HepG2 (cell line): ENCODE data around the gene PRDM10. TPM values are rescaled to one million over a fixed set of nuclear protein-coding genes. Genes with fewer than 3 reads are reported as not detected.

Experiments
- ATAC-seq: fragments of 200-7000 bp; cut with Tn5 transposase; 3 replicates; pipeline ENCODE4 v1.9.1; 2020; ENCODE audit warnings: mild to moderate bottlenecking, moderate library complexity
- BruUV-seq: library from RNA; stranded (reverse); fragments of 400-500 nt; replicated peaks from 2 replicates; lab custom pipeline; 2021; lab: Mats Ljungman, UMichigan
- CTCF ChIA-PET: fragments of 300-600 bp; formaldehyde crosslinking; extraction: SDS; loops from one replicate; lab custom pipeline; 2021; ENCODE audit warnings: low total read pairs, inconsistent platforms, low intra/inter-chr PET ratio; lab: Yijun Ruan, JAX
- POLR2A ChIA-PET: fragments of 350-600 bp; sonication (Branson Sonifier 250); formaldehyde crosslinking; loops from one replicate; lab custom pipeline; 2020; ENCODE audit warnings: antibody characterized with exemption, inconsistent platforms; lab: Yijun Ruan, JAX
- DNase-seq: peaks from one replicate; pipeline ENCODE4 v3.0.0-alpha.2; 2015; ENCODE audit warnings: low spot score
- FAIRE-seq: peaks from 3 replicates; lab custom pipeline; 2011; peaks lifted over from hg19 to GRCh38; lab: Jason Lieb, UNC
- H2AFZ ChIP-seq: one replicate; pipeline ENCODE4 v1.6.1; 2011; ENCODE audit warnings: low read length, inconsistent platforms
- H3K27ac ChIP-seq: fragments of 300-600 bp; 3 replicates; pipeline ENCODE4 v1.8.0; 2011; ENCODE audit warnings: mixed run types, mild to moderate bottlenecking, mixed read lengths, low read length, inconsistent platforms; ENCODE audit not compliant: insufficient read depth; ENCODE audit errors: extremely low read length
- H3K27me3 ChIP-seq, 2 experiments: fragments of 200-600 bp in 1 of 2; 2 replicates in 1 of 2; 3 replicates in 1 of 2; pipeline versions ENCODE4 v1.6.0 to v1.8.0; 2011; ENCODE audit warnings: low read length in 2 of 2, mild to moderate bottlenecking in 2 of 2, moderate library complexity in 2 of 2, inconsistent platforms in 1 of 2; ENCODE audit not compliant: insufficient read depth in 2 of 2, control insufficient read depth in 1 of 2
- H3K36me3 ChIP-seq, 2 experiments: fragments of 200-600 bp in 1 of 2; replicated peaks in 1 of 2; 2 replicates in 1 of 2; 3 replicates in 1 of 2; pipeline versions ENCODE4 v1.5.1 to v1.8.0; 2011; ENCODE audit warnings: low read length in 2 of 2, inconsistent platforms in 1 of 2; ENCODE audit not compliant: insufficient read depth in 2 of 2, control insufficient read depth in 1 of 2
- H3K4me1 ChIP-seq: 2 replicates; pipeline ENCODE4 v1.5.1; 2012; ENCODE audit warnings: low read length, inconsistent platforms; ENCODE audit not compliant: insufficient read depth
- H3K4me2 ChIP-seq: 2 replicates; pipeline ENCODE4 v1.6.0; 2011; ENCODE audit warnings: low read depth, low read length, inconsistent platforms
- H3K4me3 ChIP-seq, 3 experiments: fragments of 200-600 bp in 1 of 3; sonication (generic), shearing (Covaris generic) in 1 of 3; replicated peaks in 1 of 3; 2 replicates each; pipeline ENCODE4 v1.5.1; 2011 to 2016; ENCODE audit warnings: low read length in 3 of 3, inconsistent platforms in 2 of 3, low read depth in 2 of 3, mild to moderate bottlenecking in 2 of 3, control low read depth in 1 of 3, mixed read lengths in 1 of 3; ENCODE audit not compliant: insufficient read depth in 1 of 3
- H3K79me2 ChIP-seq: one replicate; pipeline ENCODE4 v1.6.1; 2011; ENCODE audit warnings: low read length, inconsistent platforms; ENCODE audit not compliant: insufficient read depth
- H3K9ac ChIP-seq: 2 replicates; pipeline ENCODE4 v1.6.0; 2011; ENCODE audit warnings: mild to moderate bottlenecking, low read depth, low read length, inconsistent platforms; ENCODE audit not compliant: insufficient read depth
- H3K9me3 ChIP-seq: 2 replicates; pipeline ENCODE4 v1.5.1; 2012; ENCODE audit warnings: mild to moderate bottlenecking, low read length
- H4K20me1 ChIP-seq: 2 replicates; pipeline ENCODE4 v1.6.0; 2011; ENCODE audit warnings: inconsistent platforms, mild to moderate bottlenecking, low read length, moderate library complexity; ENCODE audit not compliant: insufficient read depth
- CEBPG ChIP-seq: IDR thresholded peaks from 2 replicates; pipeline ENCODE4 v1.6.1; 2016
- CHCHD3 ChIP-seq: sonication (generic); formaldehyde crosslinking; IDR thresholded peaks from 2 replicates; pipeline ENCODE4 v1.8.0; 2022; ENCODE audit warnings: mild to moderate bottlenecking, missing genetic modification reagents, moderate library complexity
- IKZF4 ChIP-seq: sonication (generic); formaldehyde crosslinking; IDR thresholded peaks from 2 replicates; pipeline ENCODE4 v1.5.1; 2020; ENCODE audit warnings: borderline replicate concordance, mild to moderate bottlenecking, low read depth, missing genetic modification reagents; ENCODE audit errors: not compliant biosample characterization
- MTF1 ChIP-seq: sonication (generic); formaldehyde crosslinking; IDR thresholded peaks from 2 replicates; pipeline ENCODE4 v1.5.0; 2020; ENCODE audit warnings: missing genetic modification reagents
- NFYB ChIP-seq: sonication (generic); formaldehyde crosslinking; IDR thresholded peaks from 2 replicates; pipeline ENCODE4 v1.4.0; 2020; ENCODE audit warnings: missing genetic modification reagents
- NONO ChIP-seq, 2 experiments: fragments of 450-650 bp in 1 of 2; sonication (generic) in 1 of 2; formaldehyde crosslinking in 1 of 2; IDR thresholded peaks in 1 of 2; conservative IDR thresholded peaks in 1 of 2; 2 replicates each; pipeline versions ENCODE4 v1.6.1 to v1.8.0; 2017 to 2022; ENCODE audit warnings: mild to moderate bottlenecking in 1 of 2, missing genetic modification reagents in 1 of 2, moderate library complexity in 1 of 2
- PCBP2 ChIP-seq: fragments of 200-400 bp; formaldehyde crosslinking; optimal IDR thresholded peaks from 2 replicates; pipeline ENCODE3; 2018; ENCODE audit warnings: low read length, low read depth; ENCODE audit not compliant: poor library complexity, severe bottlenecking
- SP5 ChIP-seq: IDR thresholded peaks from 2 replicates; pipeline ENCODE4 v1.6.1; 2016; ENCODE audit warnings: low read depth, borderline replicate concordance
- ZC3H4 ChIP-seq: sonication (generic); formaldehyde crosslinking; IDR thresholded peaks from 2 replicates; pipeline ENCODE4 v1.4.0; 2020; ENCODE audit warnings: missing genetic modification reagents, borderline replicate concordance
- ZNF326 ChIP-seq: sonication (generic); formaldehyde crosslinking; IDR thresholded peaks from 2 replicates; pipeline ENCODE4 v1.4.0; 2020; ENCODE audit warnings: missing genetic modification reagents, borderline replicate concordance
- ZNF629 ChIP-seq: sonication (generic); formaldehyde crosslinking; conservative IDR thresholded peaks from 2 replicates; pipeline ENCODE4 v1.5.0; 2020; ENCODE audit warnings: missing genetic modification reagents
- WGBS: methylation state at CpG from one replicate; pipeline ENCODE4 v1.1.6; 2017; ENCODE audit warnings: low lambda C conversion rate; 5-methylcytosine and 5-hydroxymethylcytosine counted together
- in situ Hi-C: cut with HindIII; loops from 2 replicates; pipeline ENCODE4 v1.10.0; 2017; ENCODE audit warnings: low pct_unique_long_range_greater_than_20kb; ENCODE audit not compliant: extremely low pct_ligation_motif_present
- intact Hi-C: fragments of 100-400 bp; cut with micrococcal nuclease; formaldehyde crosslinking; loops from one replicate; pipeline ENCODE4 v1.10.0; 2022; ENCODE audit not compliant: unreplicated experiment
- polyA plus RNA-seq, 8 experiments: library from polyadenylated mRNA; depleted of rRNA in 3 of 8; stranded (reverse) in 7 of 8; unstranded in 1 of 8; fragments of >200 nt; fragmentation: Illumina TruSeq in 4 of 8; extraction: Trizol in 4 of 8; gene quantifications; 2 replicates each; pipeline versions ENCODE4 v1.2.1 to v1.2.3, GENCODE V29; 2011 to 2016; ENCODE audit warnings: low read depth in 4 of 8, missing spikeins in 1 of 8, mixed read lengths in 1 of 8; ENCODE audit not compliant: insufficient read depth in 1 of 8
- total RNA-seq, 5 experiments: library from RNA; depleted of rRNA; stranded (reverse); fragments of >200 nt; fragmentation: Illumina TruSeq; extraction: Trizol; gene quantifications; 2 replicates each; pipeline ENCODE4 v1.2.3, GENCODE V29; 2016; ENCODE audit warnings: low read depth in 1 of 5

The PRDM10 gene
- total and polyA plus RNA-seq, 2 of the 13 experiments (the other 11 are each of a cell fraction or from before 2014, with no cell fraction given), result 5.7 to 5.8 TPM

DNA sequence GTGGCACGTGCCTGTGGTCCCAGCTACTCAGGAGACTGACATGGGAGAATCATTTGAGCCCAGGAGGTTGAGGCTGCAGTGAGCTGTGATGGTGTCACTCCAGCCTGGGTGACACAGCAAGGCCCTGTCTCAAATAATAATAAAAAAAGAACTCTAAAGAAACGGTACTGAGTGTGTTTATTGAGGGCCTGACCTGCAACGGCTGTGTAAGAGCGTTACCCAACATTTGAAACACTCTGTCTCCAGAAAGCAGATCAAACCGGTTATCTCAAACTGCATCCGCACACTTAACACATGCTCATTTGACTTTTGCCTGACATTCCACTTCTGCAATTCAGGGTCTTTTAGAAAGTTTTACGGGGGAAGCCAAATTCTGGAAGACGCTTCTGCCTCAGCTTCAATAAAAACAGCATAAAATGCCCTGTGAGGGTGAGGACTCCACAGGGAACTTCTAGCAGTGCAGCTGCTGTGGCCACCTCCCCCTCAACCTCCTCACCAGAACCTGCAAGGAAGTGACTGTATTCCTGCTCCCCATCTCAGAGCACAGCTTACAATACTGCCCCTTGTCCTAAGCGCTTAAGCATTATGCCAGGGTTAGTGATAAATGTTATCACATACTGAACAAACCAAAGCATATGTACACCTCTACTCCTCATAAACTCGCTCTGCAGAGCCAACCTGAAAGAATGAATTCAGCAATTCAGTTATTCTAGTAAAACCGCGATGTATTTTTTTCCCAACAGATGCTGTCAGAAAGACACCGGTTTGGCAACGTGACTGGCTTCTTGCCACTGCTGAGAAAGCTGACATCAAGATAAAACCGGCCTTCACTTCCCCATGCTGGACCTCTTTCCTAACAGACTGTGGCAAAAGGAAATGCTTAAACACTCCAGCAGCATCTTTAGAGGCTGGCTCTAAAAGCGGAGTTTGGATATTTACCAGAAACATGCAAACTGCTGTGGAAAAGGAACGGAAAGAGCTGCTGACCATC, 52.2 kb downstream of the PRDM10 start:
- Histone ChIP-seq H3K27ac (no peak overlapping the region), H3K4me1 (no peaks in the 10 kb centered on the region), H3K36me3 (peaks cover 9 to 17% of the 10 kb centered on the region in 2 experiments; a peak in 4 of 5 replicates), H3K27me3 (no peaks in the 10 kb centered on the region), H3K9me3 (no peaks in the 10 kb centered on the region), H2AFZ (no peak overlapping the region), H3K4me2 (no peak overlapping the region), H4K20me1 (no peaks in the 10 kb centered on the region), H3K4me3 (no peak overlapping the region), H3K9ac (no peak overlapping the region), H3K79me2 (no peaks in the 10 kb centered on the region)
- in situ Hi-C loops (no loop called here), intact Hi-C loops (no loop called here)
- ChIA-PET CTCF (no interaction called here), POLR2A (no interaction called here)
- 92% methylated on average over 16 of the region's 17 CpGs for WGBS
- FAIRE-seq, result no peak
- no peak for ATAC-seq
- no TSS peak for BruUV-seq
- TF ChIP-seq IKZF4, result no peak
- no peak for TF ChIP-seq PCBP2
- TF ChIP-seq ZC3H4, result no peak
- TF ChIP-seq, all 625 proteins: peak for 0
- no peak for DNase-seq

DNA sequence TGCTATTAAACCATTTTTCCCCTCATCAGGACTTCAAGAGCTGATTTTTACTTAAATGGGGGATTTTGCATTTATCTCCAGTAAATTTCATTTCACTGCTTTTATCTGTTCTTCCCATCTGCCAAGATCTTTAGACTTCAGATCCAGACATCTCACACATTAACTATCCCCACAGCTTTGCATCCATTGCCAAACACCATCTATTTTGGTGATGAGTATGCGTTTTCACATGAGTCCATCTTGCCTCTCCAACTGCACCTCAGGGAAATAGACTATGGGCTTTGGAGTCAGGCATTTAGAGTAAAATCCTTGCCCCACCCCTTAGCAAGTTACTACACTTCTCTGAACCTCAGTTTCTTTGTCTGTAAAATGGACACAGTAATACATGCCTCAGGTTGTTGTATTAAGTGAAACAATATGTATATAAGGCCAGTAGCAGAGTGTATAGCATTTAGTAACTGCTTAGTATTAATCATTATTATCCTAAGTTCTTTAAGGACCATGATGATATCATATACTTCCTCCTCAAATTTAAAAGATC, 53.6 kb downstream of the PRDM10 start:
- no peaks in the 10 kb centered on the region for H3K9me3 ChIP-seq
- no peaks in the 10 kb centered on the region for H4K20me1 ChIP-seq
- no peaks in the 10 kb centered on the region for H3K79me2 ChIP-seq
- BruUV-seq, result no TSS peak
- ChIA-PET POLR2A (no interaction called here), CTCF (no interaction called here)
- H2AFZ ChIP-seq, result no peak overlapping the region
- H3K9ac ChIP-seq, result no peak overlapping the region
- peaks cover 9 to 18% of the 10 kb centered on the region in 2 experiments; a peak in 4 of 5 replicates for H3K36me3 ChIP-seq
- FAIRE-seq, result no peak
- TF ChIP-seq ZNF326 (CRISPR knock-in tag), result no peak
- no peak for TF ChIP-seq NFYB (CRISPR knock-in tag)
- TF ChIP-seq ZNF629 (CRISPR knock-in tag), result peak; percentile 49
- no peak for TF ChIP-seq CHCHD3 (CRISPR knock-in tag)
- TF ChIP-seq NONO (IDR thresholded peaks at IDR 0.05), result no peak
- no peak for TF ChIP-seq NONO (CRISPR knock-in tag; conservative IDR thresholded peaks at IDR 0.05)
- TF ChIP-seq CEBPG (CRISPR knock-in tag), result no peak
- no peak for TF ChIP-seq SP5 (CRISPR knock-in tag)
- no peak for TF ChIP-seq MTF1
- H3K4me3 ChIP-seq, result no peak overlapping the region
- ATAC-seq, result no peak
- in situ Hi-C loops, result no loop called here
- intact Hi-C loops, result no loop called here
- H3K4me2 ChIP-seq, result no peak overlapping the region
- no peaks in the 10 kb centered on the region for H3K4me1 ChIP-seq
- no peak overlapping the region for H3K27ac ChIP-seq
- no peaks in the 10 kb centered on the region for H3K27me3 ChIP-seq
- DNase-seq, result no peak
- 93% methylated on average over 1 of the region's 1 CpG for WGBS
